H1 (cell line): Measurements from ENCODE around the gene PRMT2. TPM values are rescaled to one million over a fixed set of nuclear protein-coding genes. Genes with fewer than 3 reads are reported as not detected.
A peak's percentile ranks its signal among the peaks of the same experiment; 100 is the strongest.

Experiments used
- CTCF ChIA-PET: fragments of 300-600 bp; sonication (Branson Sonifier 250); formaldehyde crosslinking; loops from one replicate; lab custom pipeline; 2021; ENCODE audit not compliant: partially characterized antibody; lab: Charles Lee
- POLR2A ChIA-PET: fragments of 300-600 bp; sonication (Branson Sonifier 250); formaldehyde crosslinking; loops from one replicate; lab custom pipeline; 2021; ENCODE audit warnings: inconsistent platforms; ENCODE audit not compliant: partially characterized antibody; lab: Charles Lee
- DNase-seq, 2 experiments: peaks; one replicate each; pipeline versions ENCODE4 v3.0.0 to v3.0.0-alpha.2; 2010 to 2022; ENCODE audit warnings: low spot score in 2 of 2, low read depth in 1 of 2, mixed read lengths in 1 of 2
- FAIRE-seq: peaks from 2 replicates; lab custom pipeline; 2011; peaks lifted over from hg19 to GRCh38; lab: Jason Lieb, UNC
- H2AFZ ChIP-seq: 2 replicates; pipeline ENCODE4 v1.8.1; 2012; ENCODE audit warnings: low read length, inconsistent platforms
- H2AK5ac ChIP-seq: 2 replicates; pipeline ENCODE4 v1.6.1; 2013; ENCODE audit warnings: low read depth, low read length
- H2BK120ac ChIP-seq: replicated peaks from 2 replicates; pipeline ENCODE3; 2013; ENCODE audit warnings: low read depth, low read length, inconsistent platforms
- H2BK12ac ChIP-seq: 2 replicates; pipeline ENCODE4 v1.6.1; 2013; ENCODE audit warnings: low read depth, low read length
- H2BK15ac ChIP-seq: 2 replicates; pipeline ENCODE4 v1.6.1; 2013; ENCODE audit warnings: low read length
- H2BK20ac ChIP-seq: 2 replicates; pipeline ENCODE4 v1.6.1; 2013; ENCODE audit warnings: low read length
- H2BK5ac ChIP-seq: 2 replicates; pipeline ENCODE4 v1.6.1; 2013; ENCODE audit warnings: low read depth, low read length
- H3K14ac ChIP-seq: 2 replicates; pipeline ENCODE4 v1.6.1; 2013; ENCODE audit warnings: inconsistent platforms; ENCODE audit not compliant: insufficient read length
- H3K18ac ChIP-seq: 2 replicates; pipeline ENCODE4 v1.6.1; 2013; ENCODE audit warnings: low read length; ENCODE audit errors: extremely low read depth
- H3K23ac ChIP-seq: 2 replicates; pipeline ENCODE4 v1.6.1; 2013; ENCODE audit warnings: inconsistent platforms; ENCODE audit not compliant: insufficient read length
- H3K23me2 ChIP-seq: 2 replicates; pipeline ENCODE4 v1.6.1; 2013; ENCODE audit warnings: low read depth, low read length
- H3K27ac ChIP-seq: 2 replicates; pipeline ENCODE4 v1.6.1; 2011; ENCODE audit warnings: low read depth, low read length, inconsistent platforms
- H3K27me3 ChIP-seq, 4 experiments: replicated peaks in 1 of 4; 1 replicate in 1 of 4; 2 replicates in 3 of 4; pipeline versions ENCODE4 v1.6.1 to v1.8.1; 2011 to 2013; ENCODE audit warnings: low read length in 3 of 4, mild to moderate bottlenecking in 3 of 4, inconsistent platforms in 2 of 4, mixed read lengths in 2 of 4, moderate library complexity in 1 of 4; ENCODE audit not compliant: control insufficient read depth in 3 of 4, insufficient read depth in 3 of 4; ENCODE audit errors: extremely low read depth in 1 of 4
- H3K36me3 ChIP-seq, 4 experiments: 2 replicates each; pipeline versions ENCODE4 v1.6.1 to v1.8.1; 2011 to 2013; ENCODE audit warnings: mild to moderate bottlenecking in 4 of 4, low read length in 3 of 4, moderate library complexity in 2 of 4, control low read depth in 1 of 4, inconsistent platforms in 1 of 4; ENCODE audit not compliant: insufficient read depth in 4 of 4, control insufficient read depth in 2 of 4
- H3K4ac ChIP-seq: replicated peaks from 2 replicates; pipeline ENCODE3; 2013; ENCODE audit warnings: low read length, low read depth, mixed read lengths, inconsistent platforms; ENCODE audit not compliant: insufficient read length
- H3K4me1 ChIP-seq, 4 experiments: replicated peaks in 1 of 4; 1 replicate in 1 of 4; 2 replicates in 3 of 4; pipeline versions ENCODE4 v1.6.1 to v1.8.1; 2011 to 2013; ENCODE audit warnings: low read length in 3 of 4, inconsistent platforms in 2 of 4, mixed read lengths in 1 of 4; ENCODE audit not compliant: insufficient read depth in 4 of 4, control insufficient read depth in 3 of 4
- H3K4me2 ChIP-seq, 2 experiments: 2 replicates each; pipeline versions ENCODE4 v1.6.1 to v1.8.1; 2011 to 2013; ENCODE audit warnings: low read depth in 2 of 2, low read length in 2 of 2, control low read depth in 1 of 2, inconsistent platforms in 1 of 2, mild to moderate bottlenecking in 1 of 2; ENCODE audit not compliant: insufficient read depth in 1 of 2
- H3K4me3 ChIP-seq, 4 experiments: fragments of 200-600, 300-600 bp in 1 of 4; sonication (generic), shearing (Covaris generic), sonication (Bioruptor Twin) in 1 of 4; 2 replicates each; pipeline versions ENCODE4 v1.5.1 to v1.8.1; 2011 to 2016; ENCODE audit warnings: low read length in 4 of 4, low read depth in 3 of 4, control low read depth in 2 of 4, inconsistent platforms in 2 of 4, mild to moderate bottlenecking in 2 of 4, mixed read lengths in 1 of 4, moderate library complexity in 1 of 4; ENCODE audit not compliant: insufficient read depth in 2 of 4; ENCODE audit errors: extremely low read depth in 1 of 4
- H3K56ac ChIP-seq: replicated peaks from 2 replicates; pipeline ENCODE3; 2013; ENCODE audit warnings: low read depth, mild to moderate bottlenecking, mixed read lengths, low read length, inconsistent platforms; ENCODE audit not compliant: insufficient read length
- H3K79me1 ChIP-seq: 2 replicates; pipeline ENCODE4 v1.6.1; 2013; ENCODE audit warnings: low read depth, low read length, control low read depth
- H3K79me2 ChIP-seq, 2 experiments: 2 replicates each; pipeline versions ENCODE4 v1.6.1 to v1.8.1; 2012 to 2013; ENCODE audit warnings: low read length in 2 of 2, mild to moderate bottlenecking in 2 of 2, inconsistent platforms in 1 of 2; ENCODE audit not compliant: insufficient read depth in 2 of 2, control insufficient read depth in 1 of 2
- H3K9ac ChIP-seq, 4 experiments: replicated peaks in 1 of 4; 1 replicate in 1 of 4; 2 replicates in 3 of 4; pipeline versions ENCODE4 v1.6.1 to v1.8.1; 2011 to 2013; ENCODE audit warnings: low read depth in 3 of 4, low read length in 3 of 4, control low read depth in 2 of 4, mild to moderate bottlenecking in 2 of 4, moderate library complexity in 2 of 4, inconsistent platforms in 1 of 4; ENCODE audit errors: extremely low read depth in 1 of 4
- H3K9me3 ChIP-seq, 2 experiments: 2 replicates each; pipeline versions ENCODE4 v1.6.1 to v1.8.1; 2012 to 2013; ENCODE audit warnings: mild to moderate bottlenecking in 2 of 2, moderate library complexity in 2 of 2, control low read depth in 1 of 2, inconsistent platforms in 1 of 2, low read depth in 1 of 2, low read length in 1 of 2, mixed read lengths in 1 of 2; ENCODE audit not compliant: insufficient read depth in 2 of 2
- H4K20me1 ChIP-seq, 2 experiments: replicated peaks in 1 of 2; 2 replicates each; pipeline versions ENCODE3 to v1.8.1; 2011 to 2013; ENCODE audit warnings: inconsistent platforms in 2 of 2, low read length in 2 of 2, mild to moderate bottlenecking in 1 of 2; ENCODE audit not compliant: insufficient read depth in 2 of 2, control insufficient read depth in 1 of 2
- H4K5ac ChIP-seq: 2 replicates; pipeline ENCODE4 v1.6.1; 2013; ENCODE audit warnings: low read length, low read depth, mixed read lengths, inconsistent platforms; ENCODE audit not compliant: insufficient read length
- H4K8ac ChIP-seq: 2 replicates; pipeline ENCODE4 v1.8.0; 2013; ENCODE audit warnings: mild to moderate bottlenecking, moderate library complexity, low read length, inconsistent platforms; ENCODE audit not compliant: insufficient read depth; ENCODE audit errors: extremely low read depth
- H4K91ac ChIP-seq: replicated peaks from 2 replicates; pipeline ENCODE3; 2013; ENCODE audit warnings: low read length, mixed read lengths, inconsistent platforms; ENCODE audit not compliant: insufficient read length
- CHD1 ChIP-seq: IDR thresholded peaks from 2 replicates; pipeline ENCODE4 v1.6.1; 2012; ENCODE audit warnings: low read depth, low read length, improper control_type of control experiment
- NANOG ChIP-seq: IDR thresholded peaks from 2 replicates; pipeline ENCODE4 v1.6.1; 2011; ENCODE audit warnings: low read length, low read depth, mild to moderate bottlenecking, inconsistent platforms; ENCODE audit not compliant: insufficient read depth, poor library complexity, severe bottlenecking
- SIX5 ChIP-seq: IDR thresholded peaks from 2 replicates; pipeline ENCODE4 v1.6.1; 2011; ENCODE audit warnings: mild to moderate bottlenecking, low read depth, low read length
- WGBS, 2 experiments: shearing (Covaris generic) in 1 of 2; methylation state at CpG; one replicate each; pipeline versions ENCODE4 v1.1.6 to v1.1.7; 2013 to 2015; ENCODE audit warnings: low lambda C conversion rate in 2 of 2, mixed read lengths in 2 of 2, inconsistent platforms in 1 of 2, low coverage in 1 of 2, missing lambda C conversion rate in 1 of 2; ENCODE audit not compliant: insufficient replicate concordance in 2 of 2, insufficient coverage in 1 of 2, insufficient read length in 1 of 2; ENCODE audit errors: extremely low coverage in 1 of 2, missing lambda C conversion rate in 1 of 2; 5-methylcytosine and 5-hydroxymethylcytosine counted together
- polyA plus RNA-seq, 7 experiments: library from polyadenylated mRNA; depleted of rRNA in 3 of 7; stranded (reverse) in 5 of 7; unstranded in 2 of 7; fragments of >200 nt in 5 of 7; fragments of 200-250 nt in 2 of 7; gene quantifications; 1 replicate in 5 of 7; 2 replicates in 1 of 7; 4 replicates in 1 of 7; pipeline versions ENCODE4 v1.2.1 to v1.2.3, GENCODE V29; 2011 to 2013; ENCODE audit warnings: missing spikeins in 2 of 7, mixed read lengths in 2 of 7
- total RNA-seq: library from RNA; stranded (reverse); fragmentation: NEBNext Ultra II Directional; extraction: Animal tissue kit (Norgen Biotek cat#: 25700); gene quantifications from 2 replicates; pipeline ENCODE4 v1.2.1, GENCODE V29; 2021
- TF ChIP-seq, protein P1 (sequence below), 3 experiments: IDR thresholded peaks; 1 replicate in 2 of 3; 2 replicates in 1 of 3; pipeline versions ENCODE4 v1.5.1 to v1.6.1; 2011; ENCODE audit warnings: low read length in 3 of 3, mild to moderate bottlenecking in 3 of 3, inconsistent platforms in 2 of 3, low read depth in 1 of 3, moderate library complexity in 1 of 3; ENCODE audit not compliant: insufficient read depth in 1 of 3; ENCODE audit errors: control extremely low read depth in 1 of 3
- TF ChIP-seq, protein P2 (sequence below): IDR thresholded peaks from 2 replicates; pipeline ENCODE4 v1.6.1; 2011; ENCODE audit warnings: low read depth, mild to moderate bottlenecking, low read length; ENCODE audit not compliant: insufficient read depth

The PRMT2 gene
- total and polyA plus RNA-seq, 2 of the 8 experiments (the other 6 are each of a cell fraction or from before 2014, with no cell fraction given), result 45.8 to 59.2 TPM

DNA sequence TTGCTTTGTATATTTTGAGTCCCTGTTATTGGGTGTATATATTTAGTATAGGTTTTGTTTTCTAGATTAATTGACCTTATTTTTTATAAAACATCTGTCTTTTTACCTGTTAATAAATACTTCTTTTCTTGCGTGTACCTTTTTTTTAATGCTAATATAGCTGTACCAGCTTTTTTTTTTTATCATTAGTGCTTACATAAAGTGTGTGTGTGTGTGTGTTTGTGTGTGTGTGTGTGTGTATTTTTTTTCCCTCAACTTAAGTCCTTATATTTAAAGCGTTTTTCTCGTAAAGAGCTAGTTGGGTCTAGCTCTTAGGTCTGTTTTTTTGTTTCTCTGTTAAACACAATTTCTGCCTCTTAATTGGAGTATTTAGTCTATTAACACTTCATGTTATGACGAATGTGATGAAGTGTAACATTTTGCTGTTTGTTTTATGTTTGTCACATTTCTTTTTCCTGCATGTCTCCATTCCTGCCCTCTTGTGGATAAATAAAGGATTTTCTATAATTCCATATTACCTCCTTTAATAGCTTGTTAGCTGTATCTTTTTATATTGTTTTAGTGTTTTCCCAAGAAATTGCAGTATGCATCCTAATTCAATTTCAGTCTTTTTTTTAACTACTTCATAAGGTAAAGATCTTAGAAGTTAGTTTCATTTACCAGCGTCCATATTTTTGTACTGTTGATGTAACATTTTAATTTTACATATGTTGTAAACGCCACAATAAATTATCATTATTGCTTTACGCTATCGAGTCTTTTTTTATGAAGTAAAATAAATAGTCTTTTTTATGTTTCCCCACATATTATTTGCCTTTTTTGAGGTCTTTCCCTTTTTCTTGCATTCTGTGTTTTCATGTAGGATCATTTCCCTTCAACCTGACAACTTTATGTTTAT, 4.3 kb downstream of the PRMT2 start:
- Histone ChIP-seq H3K79me2 (peaks cover 5 to 13% of the 10 kb centered on the region in 2 experiments; a peak in 2 of 4 replicates), H3K27ac (no peak overlapping the region), H3K36me3 (peaks cover 0 to 27% (median 7%) of the 10 kb centered on the region in 4 experiments; a peak in 5 of 8 replicates), H2AFZ (no peak overlapping the region), H3K4me1 (no peaks in the 10 kb centered on the region; a peak in 3 of 7 replicates), H2BK20ac (no peak overlapping the region), H3K27me3 (no peaks in the 10 kb centered on the region)
- no peak for FAIRE-seq
- TF ChIP-seq, protein P1, sequence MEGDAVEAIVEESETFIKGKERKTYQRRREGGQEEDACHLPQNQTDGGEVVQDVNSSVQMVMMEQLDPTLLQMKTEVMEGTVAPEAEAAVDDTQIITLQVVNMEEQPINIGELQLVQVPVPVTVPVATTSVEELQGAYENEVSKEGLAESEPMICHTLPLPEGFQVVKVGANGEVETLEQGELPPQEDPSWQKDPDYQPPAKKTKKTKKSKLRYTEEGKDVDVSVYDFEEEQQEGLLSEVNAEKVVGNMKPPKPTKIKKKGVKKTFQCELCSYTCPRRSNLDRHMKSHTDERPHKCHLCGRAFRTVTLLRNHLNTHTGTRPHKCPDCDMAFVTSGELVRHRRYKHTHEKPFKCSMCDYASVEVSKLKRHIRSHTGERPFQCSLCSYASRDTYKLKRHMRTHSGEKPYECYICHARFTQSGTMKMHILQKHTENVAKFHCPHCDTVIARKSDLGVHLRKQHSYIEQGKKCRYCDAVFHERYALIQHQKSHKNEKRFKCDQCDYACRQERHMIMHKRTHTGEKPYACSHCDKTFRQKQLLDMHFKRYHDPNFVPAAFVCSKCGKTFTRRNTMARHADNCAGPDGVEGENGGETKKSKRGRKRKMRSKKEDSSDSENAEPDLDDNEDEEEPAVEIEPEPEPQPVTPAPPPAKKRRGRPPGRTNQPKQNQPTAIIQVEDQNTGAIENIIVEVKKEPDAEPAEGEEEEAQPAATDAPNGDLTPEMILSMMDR (IDR thresholded peaks at IDR 0.05; ENCODE audit: control extremely low read depth in 1 of 3, insufficient read depth in 1 of 3, low read depth in 1 of 3, low read length in 3 of 3), result peak in 1 of 3 experiments; percentile 25; a peak in 2 of 4 replicates
- TF ChIP-seq, protein P2, sequence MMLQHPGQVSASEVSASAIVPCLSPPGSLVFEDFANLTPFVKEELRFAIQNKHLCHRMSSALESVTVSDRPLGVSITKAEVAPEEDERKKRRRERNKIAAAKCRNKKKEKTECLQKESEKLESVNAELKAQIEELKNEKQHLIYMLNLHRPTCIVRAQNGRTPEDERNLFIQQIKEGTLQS, result no peak
- TF ChIP-seq NANOG (no peak), SIX5 (no peak), CHD1 (no peak)
- TF ChIP-seq, all 59 proteins: peak for 1
- H3K56ac ChIP-seq, result no peak overlapping the region
- no peak overlapping the region for H3K4me2 ChIP-seq
- H3K4me3 ChIP-seq, result no peak overlapping the region
- no peak overlapping the region for H3K14ac ChIP-seq
- WGBS, 2 experiments, result 83% methylated on average over 8 of the region's 8 CpGs; no CpG with 5 or more reads in 1 of the 2 experiments
- H3K9me3 ChIP-seq, result no peaks in the 10 kb centered on the region
- no peak overlapping the region for H2BK5ac ChIP-seq
- H3K79me1 ChIP-seq, result no peaks in the 10 kb centered on the region
- no peak overlapping the region for H4K91ac ChIP-seq
- H2AK5ac ChIP-seq, result no peak overlapping the region
- H4K8ac ChIP-seq, result no peak overlapping the region
- H3K23me2 ChIP-seq, result peaks cover 4% of the 10 kb centered on the region; the same call in 1 of the 2 replicates
- H3K9ac ChIP-seq, result no peak overlapping the region
- no peak overlapping the region for H3K23ac ChIP-seq
- no peak overlapping the region for H2BK15ac ChIP-seq
- no peak for DNase-seq
- POLR2A ChIA-PET, result interaction anchor here (0.6 to 1.4 kb wide), 2 partner anchors 11 to 82 kb away, joined by 4 to 5 read pairs; no protein-coding TSS in a partner anchor
- H2BK12ac ChIP-seq, result no peak overlapping the region
- H4K20me1 ChIP-seq, result peaks cover 0 to 4% of the 10 kb centered on the region in 2 experiments
- H3K18ac ChIP-seq, result no peak overlapping the region
- no peak overlapping the region for H4K5ac ChIP-seq
- H2BK120ac ChIP-seq, result no peak overlapping the region
- H3K4ac ChIP-seq, result no peak overlapping the region
- CTCF ChIA-PET, result interaction anchor here (0.6 to 1.1 kb wide), 6 partner anchors 12 to 131 kb away, joined by 3 to 5 read pairs (median 3); no protein-coding TSS in a partner anchor
